ENCODE data around the gene TMEM256. TPM values are rescaled to one million over a fixed set of nuclear protein-coding genes. Genes with fewer than 3 reads are reported as not detected.

TMEM256 gene
- total RNA-seq, 2 experiments from 2014 or later = 61.8 to 62.3 TPM

- ChIA-PET CTCF (no interaction called here), POLR2A (no interaction called here)
- Mint-ChIP-seq H3K27ac (no peak overlapping the region), H3K9me3 (ENCODE audit: insufficient read depth) (no peaks in the 10 kb centered on the region), H3K4me3 (no peak overlapping the region), H3K36me3 (ENCODE audit: low read depth) (no peaks in the 10 kb centered on the region), H3K27me3 (ENCODE audit: low read depth) (no peaks in the 10 kb centered on the region), H3K4me1 (ENCODE audit: low read depth) (no peaks in the 10 kb centered on the region)
- no peak for ATAC-seq
- no peak for DNase-seq
Measured at GRCh38 chr17:7417056-7417655, 13.3 kb upstream of the TMEM256 start.

- ChIA-PET CTCF (no interaction called here), POLR2A (no interaction called here)
- Mint-ChIP-seq H3K9me3 (ENCODE audit: insufficient read depth) (no peaks in the 10 kb centered on the region), H3K36me3 (ENCODE audit: low read depth) (no peaks in the 10 kb centered on the region), H3K4me1 (ENCODE audit: low read depth) (no peaks in the 10 kb centered on the region), H3K27me3 (ENCODE audit: low read depth) (no peaks in the 10 kb centered on the region), H3K4me3 (no peak overlapping the region), H3K27ac (no peak overlapping the region)
- ATAC-seq = no peak
- no peak for DNase-seq
Measured at GRCh38 chr17:7416323-7416722, 12.4 kb upstream of the TMEM256 start.

GRCh38 chr17:7415784-7416183, 11.9 kb upstream of the TMEM256 start:
- no peaks in the 10 kb centered on the region for H3K36me3 Mint-ChIP-seq (ENCODE audit: low read depth)
- ChIA-PET CTCF (no interaction called here), POLR2A (no interaction called here)
- H3K4me3 Mint-ChIP-seq = no peak overlapping the region
- ATAC-seq (no peak), DNase-seq (no peak)
- no peak overlapping the region for H3K27ac Mint-ChIP-seq
- H3K27me3 Mint-ChIP-seq (ENCODE audit: low read depth) = no peaks in the 10 kb centered on the region
- H3K9me3 Mint-ChIP-seq (ENCODE audit: insufficient read depth) = no peaks in the 10 kb centered on the region
- H3K4me1 Mint-ChIP-seq (ENCODE audit: low read depth) = no peaks in the 10 kb centered on the region

GRCh38 chr17:7414837-7415236, 10.9 kb upstream of the TMEM256 start:
- CTCF ChIA-PET = no interaction called here
- no peak for DNase-seq
- Mint-ChIP-seq H3K27me3 (ENCODE audit: low read depth) (no peaks in the 10 kb centered on the region), H3K9me3 (ENCODE audit: insufficient read depth) (no peaks in the 10 kb centered on the region), H3K36me3 (ENCODE audit: low read depth) (no peaks in the 10 kb centered on the region), H3K4me3 (no peak overlapping the region), H3K27ac (no peak overlapping the region), H3K4me1 (ENCODE audit: low read depth) (no peaks in the 10 kb centered on the region)
- no peak for ATAC-seq
- POLR2A ChIA-PET = no interaction called here

- H3K4me3 Mint-ChIP-seq = no peak overlapping the region
- DNase-seq = no peak
- no peaks in the 10 kb centered on the region for H3K4me1 Mint-ChIP-seq (ENCODE audit: low read depth)
- no peaks in the 10 kb centered on the region for H3K36me3 Mint-ChIP-seq (ENCODE audit: low read depth)
- POLR2A ChIA-PET = interaction anchor here (1.1 kb wide), 1 partner anchor 9 kb away, joined by 3 read pairs; the partner anchor contains the start of gene TMEM256
- no peak overlapping the region for H3K27ac Mint-ChIP-seq
- no peaks in the 10 kb centered on the region for H3K9me3 Mint-ChIP-seq (ENCODE audit: insufficient read depth)
- ATAC-seq = no peak
- no peaks in the 10 kb centered on the region for H3K27me3 Mint-ChIP-seq (ENCODE audit: low read depth)
- CTCF ChIA-PET = no interaction called here
Measured at GRCh38 chr17:7413346-7413985, 9.6 kb upstream of the TMEM256 start.

GRCh38 chr17:7411427-7411750, 7.5 kb upstream of the TMEM256 start:
- POLR2A ChIA-PET = no interaction called here
- no peaks in the 10 kb centered on the region for H3K27me3 Mint-ChIP-seq (ENCODE audit: low read depth)
- H3K27ac Mint-ChIP-seq = no peak overlapping the region
- DNase-seq = no peak
- H3K9me3 Mint-ChIP-seq (ENCODE audit: insufficient read depth) = no peaks in the 10 kb centered on the region
- no peak overlapping the region for H3K4me3 Mint-ChIP-seq
- no peak for ATAC-seq
- CTCF ChIA-PET = no interaction called here
- H3K4me1 Mint-ChIP-seq (ENCODE audit: low read depth) = peaks cover 5% of the 10 kb centered on the region
- no peaks in the 10 kb centered on the region for H3K36me3 Mint-ChIP-seq (ENCODE audit: low read depth)

- peaks cover 6% of the 10 kb centered on the region for H3K4me1 Mint-ChIP-seq (ENCODE audit: low read depth)
Measured at GRCh38 chr17:7410634-7411426, 6.9 kb upstream of the TMEM256 start.

GRCh38 chr17:7409716-7410115, 5.8 kb upstream of the TMEM256 start:
- Mint-ChIP-seq H3K36me3 (ENCODE audit: low read depth) (no peaks in the 10 kb centered on the region), H3K27me3 (ENCODE audit: low read depth) (peaks cover 9% of the 10 kb centered on the region), H3K9me3 (ENCODE audit: insufficient read depth) (no peaks in the 10 kb centered on the region), H3K27ac (no peak overlapping the region), H3K4me1 (ENCODE audit: low read depth) (peaks cover 10% of the 10 kb centered on the region), H3K4me3 (no peak overlapping the region)
- CTCF ChIA-PET = no interaction called here
- ATAC-seq (no peak), DNase-seq (no peak)
- POLR2A ChIA-PET = no interaction called here

More at GRCh38 chr17:7410634-7411426, 6.9 kb upstream of the TMEM256 start:
- ChIA-PET CTCF (no interaction called here), POLR2A (interaction anchor here (0.8 kb wide), 1 partner anchor 25 kb away, joined by 3 read pairs; the partner anchor contains the start of gene TMEM102)
- no peaks in the 10 kb centered on the region for H3K9me3 Mint-ChIP-seq (ENCODE audit: insufficient read depth)
- H3K4me3 Mint-ChIP-seq = no peak overlapping the region
- no peaks in the 10 kb centered on the region for H3K36me3 Mint-ChIP-seq (ENCODE audit: low read depth)
- no peak for ATAC-seq
- no peak overlapping the region for H3K27ac Mint-ChIP-seq
- H3K27me3 Mint-ChIP-seq (ENCODE audit: low read depth) = peaks cover 5% of the 10 kb centered on the region
- no peak for DNase-seq

GRCh38 chr17:7408863-7409262, 5.0 kb upstream of the TMEM256 start:
- peaks cover 10% of the 10 kb centered on the region for H3K4me1 Mint-ChIP-seq (ENCODE audit: low read depth)
- no peak for DNase-seq
- H3K9me3 Mint-ChIP-seq (ENCODE audit: insufficient read depth) = no peaks in the 10 kb centered on the region
- H3K27me3 Mint-ChIP-seq (ENCODE audit: low read depth) = peaks cover 9% of the 10 kb centered on the region
- H3K27ac Mint-ChIP-seq = peak overlapping the region; percentile 32
- POLR2A ChIA-PET = no interaction called here
- no peak for ATAC-seq
- H3K4me3 Mint-ChIP-seq = no peak overlapping the region
- CTCF ChIA-PET = no interaction called here
- no peaks in the 10 kb centered on the region for H3K36me3 Mint-ChIP-seq (ENCODE audit: low read depth)

- no peaks in the 10 kb centered on the region for H3K36me3 Mint-ChIP-seq (ENCODE audit: low read depth)
- H3K4me1 Mint-ChIP-seq (ENCODE audit: low read depth) = peaks cover 10% of the 10 kb centered on the region
- ChIA-PET POLR2A (no interaction called here), CTCF (interaction anchor here (0.6 to 2.8 kb wide), 2 partner anchors 11 to 28 kb away, joined by 3 to 14 read pairs; partner anchors contain the start of gene TMEM102)
- no peak overlapping the region for H3K27ac Mint-ChIP-seq
- no peaks in the 10 kb centered on the region for H3K9me3 Mint-ChIP-seq (ENCODE audit: insufficient read depth)
- no peak for ATAC-seq
- DNase-seq = peak; percentile 43
- peaks cover 9% of the 10 kb centered on the region for H3K27me3 Mint-ChIP-seq (ENCODE audit: low read depth)
- H3K4me3 Mint-ChIP-seq = no peak overlapping the region
Measured at GRCh38 chr17:7408252-7408727, 4.4 kb upstream of the TMEM256 start.

GRCh38 chr17:7407485-7408251, 3.8 kb upstream of the TMEM256 start, which contains the start of gene NLGN2:
TSS of gene NLGN2 (plus strand) at chr17:7407845. CDS start at chr17:7408256, 411 bp downstream.
- peak within 1 kb of the TSS; percentile 34 for H3K4me3 Mint-ChIP-seq
- DNase-seq = no peak
- peaks cover 2% of the 10 kb centered on the region for H3K36me3 Mint-ChIP-seq (ENCODE audit: low read depth)
- peaks cover 16% of the 10 kb centered on the region for H3K4me1 Mint-ChIP-seq (ENCODE audit: low read depth)
- ChIA-PET CTCF (interaction anchor here (0.6 to 2.8 kb wide), 3 partner anchors 10 to 53 kb away, joined by 3 to 14 read pairs (median 5); partner anchors contain the start of genes TMEM102 and TMEM95), POLR2A (interaction anchor here (0.9 kb wide), 1 partner anchor 28 kb away, joined by 4 read pairs; no protein-coding TSS in a partner anchor)
- ATAC-seq = no peak
- no peak within 1 kb of the TSS for H3K27ac Mint-ChIP-seq
- H3K27me3 Mint-ChIP-seq (ENCODE audit: low read depth) = peaks cover 9% of the 10 kb centered on the region
- H3K9me3 Mint-ChIP-seq (ENCODE audit: insufficient read depth) = no peaks in the 10 kb centered on the region

All from activated CD8-positive, alpha-beta T cell treated with anti-CD3 and anti-CD28 coated beads, Interleukin-2, amount 10 ng/mL, durations not matched to agents 7 days and 5 days (primary cell).